Colon (tissue), 2 donors: ENCODE results near the gene LY6G6D.

Experiments
- FAIRE-seq: peaks from 2 replicates; lab custom pipeline; 2012; peaks lifted over from hg19 to GRCh38; lab: Jason Lieb, UNC
- donor health status: control.
- donor health status: control.

Gene LY6G6D

GRCh38 chr6:31765910-31766794 is 51.0 kb downstream of the LY6G6D start:
- FAIRE-seq: no peak

DNA sequence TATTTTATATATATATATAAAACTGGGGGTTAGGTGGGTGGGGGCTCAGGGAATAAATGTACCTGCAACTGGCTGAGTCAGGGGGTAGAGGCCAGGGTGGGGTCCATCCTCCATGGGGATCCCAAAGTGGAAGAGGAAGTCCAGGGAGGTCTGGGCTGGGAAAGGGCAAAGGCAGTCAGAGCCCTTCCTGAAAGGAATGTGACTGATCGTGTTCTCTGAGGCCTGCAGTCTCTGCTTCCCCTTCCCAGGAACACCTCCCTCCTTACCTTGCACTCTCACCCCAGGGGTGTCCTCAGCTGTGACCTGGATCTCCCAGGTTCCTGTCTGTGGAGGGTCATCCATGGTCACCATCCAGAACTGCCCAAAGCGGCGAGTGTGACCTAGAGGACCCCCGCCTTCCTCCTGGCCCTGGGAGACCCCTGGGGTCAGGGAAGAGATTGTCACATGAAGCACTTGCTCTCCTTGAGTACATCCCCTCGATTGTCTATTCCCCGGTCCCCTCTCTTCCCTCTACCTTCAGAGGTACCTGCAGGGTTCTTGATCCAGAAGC is 52.0 kb downstream of the LY6G6D start:
- no peak for FAIRE-seq
